ENCODE measurements around the gene LCE3A. TPM values are rescaled to one million over a fixed set of nuclear protein-coding genes. Genes with fewer than 3 reads are reported as not detected.
"Not testable (repeated sequence)": the region's sequence is repeated elsewhere in the genome, so short reads cannot be mapped to it uniquely, and the experiment has no call there.

Gene LCE3A
- total and polyA plus RNA-seq, 2 of the 4 experiments (the other 2 are of a cell fraction), result not detected

- POLR2A ChIA-PET (ENCODE audit: unreplicated experiment); CTCF ChIA-PET: not testable (repeated sequence)
Observed at GRCh38 chr1:152666171-152666570, 43.3 kb upstream of the LCE3A start.

More at GRCh38 chr1:152666171-152666570, 43.3 kb upstream of the LCE3A start:
- H3K18ac ChIP-seq (ENCODE audit: low read depth, low read length); H3K27ac ChIP-seq (ENCODE audit: insufficient read depth, low read length); DNase-seq; H2AFZ ChIP-seq (replicated peaks; ENCODE audit: low read length, poor library complexity); H4K5ac ChIP-seq (ENCODE audit: low read depth, low read length); BruUV-seq (replicated peaks); H3K4me2 ChIP-seq (ENCODE audit: low read depth, low read length); H2AK5ac ChIP-seq (ENCODE audit: low read depth, low read length); H3K9ac ChIP-seq (ENCODE audit: low read depth, low read length); H4K91ac ChIP-seq (ENCODE audit: insufficient read depth, low read depth, low read length); H2AK9ac ChIP-seq (replicated peaks; ENCODE audit: low read depth, low read length, poor library complexity); H4K8ac ChIP-seq (ENCODE audit: low read depth in 2 of 2, low read length in 2 of 2); H3K79me1 ChIP-seq (ENCODE audit: low read depth in 1 of 2, low read length in 2 of 2); H3K4ac ChIP-seq (ENCODE audit: low read depth, low read length); ATAC-seq (ENCODE audit: low read depth); H3K14ac ChIP-seq (replicated peaks; ENCODE audit: low read depth, low read length); H3K27me3 ChIP-seq (ENCODE audit: control insufficient read depth, insufficient read depth, low read length); H3K4me1 ChIP-seq (ENCODE audit: control insufficient read depth, insufficient read depth, low read length); H4K20me1 ChIP-seq (ENCODE audit: insufficient read depth, low read length); H2BK5ac ChIP-seq (ENCODE audit: low read depth, low read length, poor library complexity, severe bottlenecking); H2BK20ac ChIP-seq (ENCODE audit: low read depth, low read length); dilution Hi-C loops (cut with HindIII; ENCODE audit: low sequenced_read_pairs, unreplicated experiment); H3K56ac ChIP-seq (ENCODE audit: extremely low read depth, insufficient read depth, low read length); H3K9me3 ChIP-seq (ENCODE audit: control insufficient read depth, insufficient read depth, low read length); H2BK120ac ChIP-seq (ENCODE audit: low read depth, low read length); H3K4me3 ChIP-seq (ENCODE audit: insufficient read depth, low read depth, low read length); H3K23ac ChIP-seq (ENCODE audit: low read depth, low read length); H2BK15ac ChIP-seq (ENCODE audit: low read depth, low read length); H3K36me3 ChIP-seq (ENCODE audit: control insufficient read depth, insufficient read depth, low read length); intact Hi-C loops (cut with micrococcal nuclease); H3K9me1 ChIP-seq (ENCODE audit: insufficient read depth, low read length): not testable (repeated sequence)
- no CpG with 5 or more reads among the region's 1 CpG for WGBS, 2 experiments (ENCODE audit: extremely low coverage in 2 of 2, insufficient read length in 1 of 2)
- in situ Hi-C loops (cut with MboI; ENCODE audit: low sequenced_read_pairs), result loop anchor here (25.0 kb wide), 1 partner anchor 546 kb away; the partner anchor contains the start of genes LELP1 and PRR9
